ENCODE measurements around the gene ASH1L. TPM values are rescaled to one million over a fixed set of nuclear protein-coding genes. Genes with fewer than 3 reads are reported as not detected.
"Not testable (repeated sequence)": the region's sequence is repeated elsewhere in the genome, so short reads cannot be mapped to it uniquely, and the experiment has no call there.

Gene ASH1L
- total and polyA plus RNA-seq, 2 experiments from 2014 or later, result 23.6 to 24.7 TPM

DNA sequence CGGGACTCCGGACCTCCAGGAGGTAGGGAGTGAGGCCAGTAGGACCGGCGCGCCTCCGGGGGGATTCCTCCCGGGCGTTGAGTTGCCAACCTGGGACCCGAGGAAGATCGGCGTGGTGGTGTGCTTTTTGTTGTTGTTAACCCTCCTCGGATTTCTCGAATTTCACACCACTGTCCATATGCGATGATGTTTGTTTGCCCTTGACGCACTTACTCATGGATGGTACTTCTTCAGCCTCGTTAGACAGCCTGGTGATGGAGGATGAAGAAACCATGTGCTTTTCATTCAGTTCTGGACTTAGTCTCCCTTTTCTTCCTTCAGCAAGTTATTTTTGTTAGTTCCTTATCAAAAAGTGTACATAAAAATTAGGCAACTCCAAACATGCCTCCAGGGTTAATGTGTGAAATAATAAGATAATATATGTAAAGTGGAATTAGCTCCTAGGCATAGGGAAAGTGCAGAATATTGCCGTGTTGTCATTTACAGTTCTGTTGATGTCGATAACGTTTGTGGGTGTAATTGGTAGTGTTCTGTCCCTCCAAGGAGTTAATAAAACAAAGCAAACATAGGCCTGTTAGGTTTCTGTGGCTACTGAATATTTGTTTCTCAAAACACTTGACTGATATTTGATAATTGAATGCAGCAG, 897 bp upstream of the ASH1L start:
- H3K9me3 Mint-ChIP-seq, ATAC-seq: not testable (repeated sequence)

GRCh38 chr1:155561779-155562580, 623 bp downstream of the ASH1L start:
- not testable (repeated sequence) for H3K27me3 ChIP-seq (ENCODE audit: insufficient read depth); H3K4me1 ChIP-seq (ENCODE audit: insufficient read depth); H3K27me3 Mint-ChIP-seq (ENCODE audit: insufficient read depth, low read depth, poor library complexity); H3K9me3 Mint-ChIP-seq; H2AFZ ChIP-seq; H3K36me3 ChIP-seq (ENCODE audit: insufficient read depth); H3K9me2 ChIP-seq (ENCODE audit: insufficient read depth); H3F3A ChIP-seq (replicated peaks; ENCODE audit: low read depth)
- peak overlapping the region; percentile 98 for H3K27ac ChIP-seq (ENCODE audit: low read depth)
- peaks cover 21% of the 10 kb centered on the region for H3K36me3 Mint-ChIP-seq (ENCODE audit: low read depth)
- H4K20me1 ChIP-seq (replicated peaks; ENCODE audit: insufficient read depth), result peaks cover 18% of the 10 kb centered on the region
- H3K4me1 Mint-ChIP-seq, result peaks cover 15% of the 10 kb centered on the region
- peaks cover 79% of the 10 kb centered on the region for H3K79me2 ChIP-seq (replicated peaks; ENCODE audit: insufficient read depth)
- H3K4me3 Mint-ChIP-seq, result peak overlapping the region; percentile 99
- H3K4me2 ChIP-seq, result peak overlapping the region; percentile 77
- ATAC-seq (peak; percentile 44), DNase-seq (ENCODE audit: low spot score) (peak; percentile 66)
- H3K4me3 ChIP-seq, result peak overlapping the region; percentile 62
- H3K27ac Mint-ChIP-seq, result peak overlapping the region; percentile 96

More for the DNA sequence above, 897 bp upstream of the ASH1L start:
- DNase-seq (ENCODE audit: low spot score); H3K9me2 ChIP-seq (ENCODE audit: insufficient read depth); H3F3A ChIP-seq (replicated peaks; ENCODE audit: low read depth); H3K27me3 Mint-ChIP-seq (ENCODE audit: insufficient read depth, low read depth, poor library complexity); H3K4me1 ChIP-seq (ENCODE audit: insufficient read depth); H3K36me3 ChIP-seq (ENCODE audit: insufficient read depth); H3K27me3 ChIP-seq (ENCODE audit: insufficient read depth); H2AFZ ChIP-seq: not testable (repeated sequence)
- peaks cover 15% of the 10 kb centered on the region for H3K4me1 Mint-ChIP-seq
- H3K27ac Mint-ChIP-seq, result peak overlapping the region; percentile 99
- peak overlapping the region; percentile 99 for H3K27ac ChIP-seq (ENCODE audit: low read depth)
- H3K4me3 ChIP-seq, result peak overlapping the region; percentile 62
- peak overlapping the region; percentile 99 for H3K4me3 Mint-ChIP-seq
- peaks cover 77% of the 10 kb centered on the region for H3K79me2 ChIP-seq (replicated peaks; ENCODE audit: insufficient read depth)
- peaks cover 22% of the 10 kb centered on the region for H3K36me3 Mint-ChIP-seq (ENCODE audit: low read depth)
- peaks cover 11% of the 10 kb centered on the region for H4K20me1 ChIP-seq (replicated peaks; ENCODE audit: insufficient read depth)
- H3K4me2 ChIP-seq, result peak overlapping the region; percentile 77

- H3K79me2 ChIP-seq (replicated peaks; ENCODE audit: insufficient read depth), result peaks cover 99% of the 10 kb centered on the region
- no peak overlapping the region for H2AFZ ChIP-seq
- DNase-seq (ENCODE audit: low spot score) (no peak), ATAC-seq (no peak)
- H3K4me3 ChIP-seq, result no peak overlapping the region
- H3K4me3 Mint-ChIP-seq, result no peak overlapping the region
- 0 out of 2 replicates have a peak, but pooled peaks cover 7% of the 10 kb centered on the region for H3F3A ChIP-seq (replicated peaks; ENCODE audit: low read depth)
- H3K27ac Mint-ChIP-seq, result no peak overlapping the region
- TF ChIP-seq EZH2 (IDR thresholded peaks at IDR 0.05; ENCODE audit: low read depth, unreplicated experiment), result no peak
- no peak for TF ChIP-seq CREB1 (CRISPR knock-in tag; IDR thresholded peaks at IDR 0.05; ENCODE audit: low read depth)
- TF ChIP-seq NANOG (IDR thresholded peaks at IDR 0.05; ENCODE audit: borderline replicate concordance), result no peak
- TF ChIP-seq ZNF114 (CRISPR knock-in tag; IDR thresholded peaks at IDR 0.05), result no peak
- H3K27me3 ChIP-seq (ENCODE audit: insufficient read depth), result no peaks in the 10 kb centered on the region
- no peaks in the 10 kb centered on the region for H3K27me3 Mint-ChIP-seq (ENCODE audit: insufficient read depth, low read depth, poor library complexity)
- peaks cover 13% of the 10 kb centered on the region for H3K4me1 Mint-ChIP-seq
- peaks cover 3% of the 10 kb centered on the region; the same call in 1 of the 2 replicates for H3K36me3 ChIP-seq (ENCODE audit: insufficient read depth)
- no peaks in the 10 kb centered on the region for H3K9me2 ChIP-seq (ENCODE audit: insufficient read depth)
- 0 out of 2 replicates have a peak, but pooled peaks cover 3% of the 10 kb centered on the region for H3K4me1 ChIP-seq (ENCODE audit: insufficient read depth)
- H3K9me3 Mint-ChIP-seq, result no peaks in the 10 kb centered on the region
- no peak overlapping the region for H3K27ac ChIP-seq (ENCODE audit: low read depth)
- peaks cover 36% of the 10 kb centered on the region for H4K20me1 ChIP-seq (replicated peaks; ENCODE audit: insufficient read depth)
- no peak overlapping the region for H3K4me2 ChIP-seq
- H3K36me3 Mint-ChIP-seq (ENCODE audit: low read depth), result peaks cover 20% of the 10 kb centered on the region; the same call in 2 of the 3 replicates
These were observed 6.7 kb downstream of the ASH1L start for GRCh38 chr1:155555915-155556314.

All from GM23338 (cell line).